ENCODE measurements around the gene BMP4. TPM values are rescaled to one million over a fixed set of nuclear protein-coding genes. Genes with fewer than 3 reads are reported as not detected.
A peak's percentile ranks its signal among the peaks of the same experiment; 100 is the strongest.

BMP4 gene
- total and polyA plus RNA-seq, 2 of the 13 experiments (the other 11 are each of a cell fraction or from before 2014, with no cell fraction given), result 56.4 to 169 TPM

- TF ChIP-seq ZFP82 (CRISPR knock-in tag; IDR thresholded peaks at IDR 0.05; ENCODE audit: borderline replicate concordance), result 0 out of 2 replicates have a peak, but pooled peaks have one; percentile 45
- peak; percentile 75; the same call in 1 of the 2 replicates for TF ChIP-seq MTF1 (CRISPR knock-in tag; IDR thresholded peaks at IDR 0.05)
- peak; percentile 79; the same call in 1 of the 2 replicates for TF ChIP-seq ZFAT (CRISPR knock-in tag; conservative IDR thresholded peaks at IDR 0.05)
- peak; percentile 80; the same call in 1 of the 2 replicates for TF ChIP-seq ZNF296 (CRISPR knock-in tag; conservative IDR thresholded peaks at IDR 0.05)
- TF ChIP-seq ZNF724P (CRISPR knock-in tag; IDR thresholded peaks at IDR 0.05; ENCODE audit: borderline replicate concordance), result peak; percentile 77; the same call in 1 of the 2 replicates
- peak; percentile 77; the same call in 1 of the 2 replicates for TF ChIP-seq HIVEP1 (CRISPR knock-in tag; IDR thresholded peaks at IDR 0.05)
- no peak for TF ChIP-seq TCF12 (IDR thresholded peaks at IDR 0.05)
- TF ChIP-seq TCF12 (CRISPR knock-in tag; IDR thresholded peaks at IDR 0.05), result peak; percentile 81; the same call in 1 of the 2 replicates
- no peak; the same call in 1 of the 2 replicates for TF ChIP-seq KAT7 (CRISPR knock-in tag; IDR thresholded peaks at IDR 0.05; ENCODE audit: borderline replicate concordance)
- TF ChIP-seq ZNF773 (CRISPR knock-in tag; IDR thresholded peaks at IDR 0.05; ENCODE audit: borderline replicate concordance), result 0 out of 2 replicates have a peak, but pooled peaks have one; percentile 67
- peak in 1 of 2 experiments; percentile 86; a peak in 2 of 4 replicates for TF ChIP-seq KLF16 (CRISPR knock-in tag; IDR thresholded peaks at IDR 0.05)
- peak; percentile 58 to 93 for TF ChIP-seq POLR2A (IDR thresholded peaks at IDR 0.05; ENCODE audit: insufficient read depth in 1 of 2, low read depth in 2 of 2, low read length in 2 of 2)
- TF ChIP-seq ZNF354B (CRISPR knock-in tag; IDR thresholded peaks at IDR 0.05), result no peak
- TF ChIP-seq ZFP91 (CRISPR knock-in tag; IDR thresholded peaks at IDR 0.05; ENCODE audit: borderline replicate concordance), result peak; percentile 79; the same call in 1 of the 2 replicates
- peak; percentile 69; the same call in 1 of the 2 replicates for TF ChIP-seq NR1H2 (CRISPR knock-in tag; IDR thresholded peaks at IDR 0.05; ENCODE audit: borderline replicate concordance, low read depth)
- peak; percentile 42; the same call in 1 of the 2 replicates for TF ChIP-seq FOXJ3 (CRISPR knock-in tag; IDR thresholded peaks at IDR 0.05; ENCODE audit: borderline replicate concordance)
- TF ChIP-seq PHF8 (CRISPR knock-in tag; IDR thresholded peaks at IDR 0.05), result peak; percentile 57
- TF ChIP-seq HMG20A (CRISPR knock-in tag; IDR thresholded peaks at IDR 0.05; ENCODE audit: borderline replicate concordance), result 0 out of 2 replicates have a peak, but pooled peaks have one; percentile 49
- peak; percentile 75; the same call in 1 of the 2 replicates for TF ChIP-seq PLSCR1 (CRISPR knock-in tag; IDR thresholded peaks at IDR 0.05; ENCODE audit: borderline replicate concordance)
- peak; percentile 87 for TF ChIP-seq ZFP90 (CRISPR knock-in tag; IDR thresholded peaks at IDR 0.05; ENCODE audit: borderline replicate concordance)
- TF ChIP-seq THAP8 (CRISPR knock-in tag; IDR thresholded peaks at IDR 0.05; ENCODE audit: borderline replicate concordance), result no peak
- 0 out of 2 replicates have a peak, but pooled peaks have one; percentile 83 for TF ChIP-seq ISX (CRISPR knock-in tag; conservative IDR thresholded peaks at IDR 0.05)
- TF ChIP-seq ELF4 (CRISPR knock-in tag; IDR thresholded peaks at IDR 0.05; ENCODE audit: borderline replicate concordance), result no peak
- TF ChIP-seq CBX1 (IDR thresholded peaks at IDR 0.05; ENCODE audit: low read depth), result no peak
- no peak for TF ChIP-seq MBNL3 (CRISPR knock-in tag; conservative IDR thresholded peaks at IDR 0.05)
- TF ChIP-seq ZNF569 (CRISPR knock-in tag; IDR thresholded peaks at IDR 0.05; ENCODE audit: borderline replicate concordance), result no peak
- TF ChIP-seq ETV6 (CRISPR knock-in tag; conservative IDR thresholded peaks at IDR 0.05), result peak; percentile 66; the same call in 1 of the 2 replicates
- TF ChIP-seq IRX3 (CRISPR knock-in tag; IDR thresholded peaks at IDR 0.05; ENCODE audit: borderline replicate concordance, low read depth), result peak; percentile 80; the same call in 1 of the 2 replicates
Measured at GRCh38 chr14:53956427-53957201, at the start of gene BMP4 (continued).

Data from HepG2 (cell line).